SK-N-SH treated with all-trans-retinoic acid at 6 μM for 48 hours (cell line): Measurements from ENCODE around the gene ATP1B3.

ENCODE experiments used
- ARNTL ChIP-seq: fragments of 450-650 bp; formaldehyde crosslinking; IDR thresholded peaks from 2 replicates; pipeline ENCODE4 v1.5.0; 2020; ENCODE audit warnings: low read depth, mild to moderate bottlenecking, moderate library complexity, borderline replicate concordance
- BACH2 ChIP-seq: fragments of 250-450 bp; sonication (Bioruptor Pico); IDR thresholded peaks from 2 replicates; pipeline ENCODE4 v1.9.0; 2021; ENCODE audit warnings: mild to moderate bottlenecking, borderline replicate concordance
- GLIS3 ChIP-seq: fragments of 250-450 bp; sonication (Bioruptor Pico); IDR thresholded peaks from 2 replicates; pipeline ENCODE4 v1.5.0; 2020; ENCODE audit warnings: mild to moderate bottlenecking, moderate library complexity
- OSR1 ChIP-seq: fragments of 250-450 bp; sonication (Bioruptor Pico); IDR thresholded peaks from 2 replicates; pipeline ENCODE4 v1.8.0; 2022; ENCODE audit warnings: moderate library complexity, mild to moderate bottlenecking, inconsistent platforms
- PPARA ChIP-seq: fragments of 250-450 bp; sonication (Bioruptor Pico); IDR thresholded peaks from 2 replicates; pipeline ENCODE4 v1.5.0; 2020; ENCODE audit warnings: mild to moderate bottlenecking, borderline replicate concordance
- RARB ChIP-seq: fragments of 250-450 bp; sonication (Bioruptor Pico); IDR thresholded peaks from 2 replicates; pipeline ENCODE4 v1.8.0; 2021; ENCODE audit warnings: mild to moderate bottlenecking, moderate library complexity
- TOX ChIP-seq: fragments of 250-450 bp; sonication (Bioruptor Pico); IDR thresholded peaks from 2 replicates; pipeline ENCODE4 v1.8.0; 2021; ENCODE audit warnings: mild to moderate bottlenecking, moderate library complexity, borderline replicate concordance
- ZC3H10 ChIP-seq: fragments of 250-450 bp; sonication (Bioruptor Pico); IDR thresholded peaks from 2 replicates; pipeline ENCODE4 v1.5.1; 2021; ENCODE audit warnings: mild to moderate bottlenecking, moderate library complexity
- ZFP3 ChIP-seq: fragments of 250-450 bp; sonication (Bioruptor Pico); IDR thresholded peaks from 2 replicates; pipeline ENCODE4 v1.5.0; 2020; ENCODE audit warnings: mild to moderate bottlenecking, moderate library complexity
- ZFP30 ChIP-seq: fragments of 450-650 bp; formaldehyde crosslinking; IDR thresholded peaks from 2 replicates; pipeline ENCODE4 v1.5.0; 2022; ENCODE audit warnings: mild to moderate bottlenecking, moderate library complexity
- ZNF565 ChIP-seq: fragments of 450-650 bp; formaldehyde crosslinking; conservative IDR thresholded peaks from 2 replicates; pipeline ENCODE4 v1.5.0; 2020; ENCODE audit warnings: low read depth, mild to moderate bottlenecking, moderate library complexity
- ZNF8 ChIP-seq: fragments of 450-650 bp; formaldehyde crosslinking; IDR thresholded peaks from 2 replicates; pipeline ENCODE4 v1.5.0; 2020; ENCODE audit warnings: mild to moderate bottlenecking, moderate library complexity
- TF ChIP-seq, protein P1 (sequence below): fragments of 250-450 bp; sonication (Bioruptor Pico); IDR thresholded peaks from 2 replicates; pipeline ENCODE4 v1.5.0; 2020; ENCODE audit warnings: mild to moderate bottlenecking, moderate library complexity
- TF ChIP-seq, protein P2 (sequence below): fragments of 250-450 bp; sonication (Bioruptor Pico); IDR thresholded peaks from 2 replicates; pipeline ENCODE4 v1.5.1; 2020; ENCODE audit warnings: low read depth, mild to moderate bottlenecking, moderate library complexity

DNA sequence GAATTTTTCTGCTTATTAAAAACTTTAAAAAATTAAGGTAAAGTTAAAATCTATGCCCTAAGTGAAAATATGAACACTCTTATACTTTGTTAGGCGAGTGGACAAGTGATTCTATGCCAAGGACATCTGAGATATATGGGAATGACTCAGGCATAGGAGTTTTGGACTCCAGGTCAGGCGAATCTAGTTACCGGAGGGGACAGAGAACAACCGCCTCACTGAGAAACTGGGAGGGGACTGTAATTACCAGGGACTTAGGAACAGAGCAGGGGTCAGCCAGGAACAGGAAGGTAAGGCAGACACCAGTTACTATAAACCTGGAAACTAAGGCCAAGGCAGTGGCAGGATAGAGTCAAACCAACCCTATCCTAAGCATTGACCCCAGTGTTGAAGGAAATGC, 16.8 kb upstream of the ATP1B3 start:
- TF ChIP-seq PPARA (CRISPR knock-in tag) (no peak), OSR1 (no peak), ZFP30 (CRISPR knock-in tag) (no peak), BACH2 (CRISPR knock-in tag) (no peak), GLIS3 (CRISPR knock-in tag) (no peak), ZNF8 (CRISPR knock-in tag) (no peak), ARNTL (CRISPR knock-in tag) (no peak), RARB (no peak), ZC3H10 (CRISPR knock-in tag) (no peak), TOX (no peak), ZFP3 (CRISPR knock-in tag) (no peak), ZNF565 (CRISPR knock-in tag) (no peak)
- TF ChIP-seq, protein P1, sequence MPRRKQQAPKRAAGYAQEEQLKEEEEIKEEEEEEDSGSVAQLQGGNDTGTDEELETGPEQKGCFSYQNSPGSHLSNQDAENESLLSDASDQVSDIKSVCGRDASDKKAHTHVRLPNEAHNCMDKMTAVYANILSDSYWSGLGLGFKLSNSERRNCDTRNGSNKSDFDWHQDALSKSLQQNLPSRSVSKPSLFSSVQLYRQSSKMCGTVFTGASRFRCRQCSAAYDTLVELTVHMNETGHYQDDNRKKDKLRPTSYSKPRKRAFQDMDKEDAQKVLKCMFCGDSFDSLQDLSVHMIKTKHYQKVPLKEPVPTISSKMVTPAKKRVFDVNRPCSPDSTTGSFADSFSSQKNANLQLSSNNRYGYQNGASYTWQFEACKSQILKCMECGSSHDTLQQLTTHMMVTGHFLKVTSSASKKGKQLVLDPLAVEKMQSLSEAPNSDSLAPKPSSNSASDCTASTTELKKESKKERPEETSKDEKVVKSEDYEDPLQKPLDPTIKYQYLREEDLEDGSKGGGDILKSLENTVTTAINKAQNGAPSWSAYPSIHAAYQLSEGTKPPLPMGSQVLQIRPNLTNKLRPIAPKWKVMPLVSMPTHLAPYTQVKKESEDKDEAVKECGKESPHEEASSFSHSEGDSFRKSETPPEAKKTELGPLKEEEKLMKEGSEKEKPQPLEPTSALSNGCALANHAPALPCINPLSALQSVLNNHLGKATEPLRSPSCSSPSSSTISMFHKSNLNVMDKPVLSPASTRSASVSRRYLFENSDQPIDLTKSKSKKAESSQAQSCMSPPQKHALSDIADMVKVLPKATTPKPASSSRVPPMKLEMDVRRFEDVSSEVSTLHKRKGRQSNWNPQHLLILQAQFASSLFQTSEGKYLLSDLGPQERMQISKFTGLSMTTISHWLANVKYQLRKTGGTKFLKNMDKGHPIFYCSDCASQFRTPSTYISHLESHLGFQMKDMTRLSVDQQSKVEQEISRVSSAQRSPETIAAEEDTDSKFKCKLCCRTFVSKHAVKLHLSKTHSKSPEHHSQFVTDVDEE (CRISPR knock-in tag): no peak
- TF ChIP-seq, protein P2, sequence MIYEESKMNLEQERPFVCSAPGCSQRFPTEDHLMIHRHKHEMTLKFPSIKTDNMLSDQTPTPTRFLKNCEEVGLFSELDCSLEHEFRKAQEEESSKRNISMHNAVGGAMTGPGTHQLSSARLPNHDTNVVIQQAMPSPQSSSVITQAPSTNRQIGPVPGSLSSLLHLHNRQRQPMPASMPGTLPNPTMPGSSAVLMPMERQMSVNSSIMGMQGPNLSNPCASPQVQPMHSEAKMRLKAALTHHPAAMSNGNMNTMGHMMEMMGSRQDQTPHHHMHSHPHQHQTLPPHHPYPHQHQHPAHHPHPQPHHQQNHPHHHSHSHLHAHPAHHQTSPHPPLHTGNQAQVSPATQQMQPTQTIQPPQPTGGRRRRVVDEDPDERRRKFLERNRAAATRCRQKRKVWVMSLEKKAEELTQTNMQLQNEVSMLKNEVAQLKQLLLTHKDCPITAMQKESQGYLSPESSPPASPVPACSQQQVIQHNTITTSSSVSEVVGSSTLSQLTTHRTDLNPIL: no peak
